Body of pancreas (tissue), 4 donors: Measurements from ENCODE around the gene NLRC3. TPM values are rescaled to one million over a fixed set of nuclear protein-coding genes. Genes with fewer than 3 reads are reported as not detected.

Experiments
- ATAC-seq: fragments of 150-250 bp; one replicate; pipeline ENCODE4 v1.9.1; 2016
- DNase-seq, 4 donors: peaks; one replicate each; pipeline ENCODE4 v3.0.0-alpha.2; 2019
- H3K27ac ChIP-seq, 4 donors: fragments of 200-600 bp; sonication (generic); 1 replicate in 3 of 4; 2 replicates in 1 of 4; pipeline versions ENCODE4 v1.5.1 to v1.6.1; 2016 to 2019; ENCODE audit warnings: mild to moderate bottlenecking in 1 of 4, mixed read lengths in 1 of 4, moderate library complexity in 1 of 4
- H3K27me3 ChIP-seq, 2 donors: fragments of 200-600 bp; sonication (generic); one replicate each; pipeline ENCODE4 v1.6.0; 2016; ENCODE audit warnings: mild to moderate bottlenecking in 1 of 2
- H3K36me3 ChIP-seq, 2 donors: fragments of 200-600 bp; sonication (generic); replicated peaks in 1 of 2; 2 replicates each; pipeline ENCODE4 v1.5.1; 2016; ENCODE audit warnings: low read depth in 2 of 2; ENCODE audit not compliant: insufficient read depth in 1 of 2
- H3K4me1 ChIP-seq: fragments of 200-600 bp; sonication (generic); one replicate; pipeline ENCODE4 v1.6.0; 2016
- H3K4me3 ChIP-seq, 2 donors: fragments of 200-600 bp; sonication (generic); 1 replicate in 1 of 2; 2 replicates in 1 of 2; pipeline ENCODE4 v1.5.1; 2016 to 2019
- H3K9me3 ChIP-seq, 3 donors: fragments of 200-600 bp; sonication (generic); 1 replicate in 2 of 3; 2 replicates in 1 of 3; pipeline ENCODE4 v1.5.1; 2016
- POLR2A ChIP-seq, 3 donors: fragments of 450-650 bp; IDR thresholded peaks; one replicate each; pipeline ENCODE4 v1.6.1; 2016; ENCODE audit warnings: antibody characterized with exemption in 3 of 3, mild to moderate bottlenecking in 2 of 3
- WGBS, 2 donors: methylation state at CpG; one replicate each; pipeline ENCODE4 v1.1.5; 2017; 5-methylcytosine and 5-hydroxymethylcytosine counted together
- intact Hi-C: fragments of 100-400 bp; cut with DNase I; formaldehyde crosslinking; loops from one replicate; pipeline ENCODE4 v1.15.1; 2023
- total RNA-seq, 2 donors: library from RNA; depleted of rRNA; stranded (reverse); fragments of >200 nt; gene quantifications; one replicate each; pipeline ENCODE4 v1.1.0, GENCODE V29; 2016
- TF ChIP-seq, protein P1 (sequence below), 7 experiments: fragments of 450-650 bp in 4 of 7; fragments of 200-600 bp in 3 of 7; sonication (generic) in 3 of 7; IDR thresholded peaks; one replicate each; pipeline ENCODE4 v1.5.1; 2016 to 2019; ENCODE audit warnings: antibody characterized with exemption in 7 of 7

Gene NLRC3
- total RNA-seq, 2 donors from 2014 or later, result 0.78 to 1.3 TPM

DNA sequence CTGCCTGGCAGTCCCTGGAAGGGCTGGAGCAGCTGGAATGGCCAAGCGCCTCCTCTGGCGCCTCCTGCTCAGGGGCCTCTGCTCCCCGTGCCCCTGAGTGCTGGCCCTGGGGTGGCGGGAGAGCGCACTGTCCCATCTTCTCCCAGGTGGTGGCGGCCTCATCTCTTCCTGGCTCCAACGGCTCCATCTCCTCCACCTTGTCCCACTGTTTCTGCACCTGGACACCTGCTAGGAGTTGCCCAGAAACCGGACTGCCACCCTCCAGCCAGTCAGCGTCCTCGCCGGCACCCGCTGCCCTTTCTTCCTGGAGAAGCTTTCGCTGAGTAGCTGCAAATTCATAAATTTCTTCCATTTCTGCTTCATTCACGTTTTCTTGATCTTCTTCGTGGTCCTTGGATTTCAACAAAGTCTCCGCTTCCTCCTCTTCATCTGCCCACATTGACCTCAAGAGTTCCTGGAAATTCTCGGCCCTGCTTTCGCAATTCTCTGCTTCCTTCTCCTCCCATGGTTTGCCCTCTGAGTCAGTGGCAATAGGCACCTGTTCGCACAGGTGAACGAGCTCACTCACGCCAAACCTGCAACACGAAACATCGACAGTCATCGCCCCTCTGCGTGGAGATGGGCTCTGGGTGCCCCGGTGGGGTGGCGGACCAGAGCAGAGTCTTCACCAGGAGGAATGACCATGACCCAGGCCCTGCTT lies 13.7 kb upstream of the NLRC3 start:
- Histone ChIP-seq H3K36me3 (no peaks in the 10 kb centered on the region), H3K27ac (no peak overlapping the region), H3K9me3 (no peaks in the 10 kb centered on the region), H3K27me3 (no peaks in the 10 kb centered on the region), H3K4me1 (no peaks in the 10 kb centered on the region), H3K4me3 (no peak overlapping the region)
- intact Hi-C loops, result no loop called here
- TF ChIP-seq POLR2A (IDR thresholded peaks at IDR 0.05), result no peak
- TF ChIP-seq, protein P1, sequence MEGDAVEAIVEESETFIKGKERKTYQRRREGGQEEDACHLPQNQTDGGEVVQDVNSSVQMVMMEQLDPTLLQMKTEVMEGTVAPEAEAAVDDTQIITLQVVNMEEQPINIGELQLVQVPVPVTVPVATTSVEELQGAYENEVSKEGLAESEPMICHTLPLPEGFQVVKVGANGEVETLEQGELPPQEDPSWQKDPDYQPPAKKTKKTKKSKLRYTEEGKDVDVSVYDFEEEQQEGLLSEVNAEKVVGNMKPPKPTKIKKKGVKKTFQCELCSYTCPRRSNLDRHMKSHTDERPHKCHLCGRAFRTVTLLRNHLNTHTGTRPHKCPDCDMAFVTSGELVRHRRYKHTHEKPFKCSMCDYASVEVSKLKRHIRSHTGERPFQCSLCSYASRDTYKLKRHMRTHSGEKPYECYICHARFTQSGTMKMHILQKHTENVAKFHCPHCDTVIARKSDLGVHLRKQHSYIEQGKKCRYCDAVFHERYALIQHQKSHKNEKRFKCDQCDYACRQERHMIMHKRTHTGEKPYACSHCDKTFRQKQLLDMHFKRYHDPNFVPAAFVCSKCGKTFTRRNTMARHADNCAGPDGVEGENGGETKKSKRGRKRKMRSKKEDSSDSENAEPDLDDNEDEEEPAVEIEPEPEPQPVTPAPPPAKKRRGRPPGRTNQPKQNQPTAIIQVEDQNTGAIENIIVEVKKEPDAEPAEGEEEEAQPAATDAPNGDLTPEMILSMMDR (IDR thresholded peaks at IDR 0.05), result no peak
- 82 to 91% methylated on average over 22 of the region's 27 CpGs for WGBS, 2 donors
- peak in 1 of 4 donors; percentile 27 for DNase-seq
- ATAC-seq, result no peak

DNA sequence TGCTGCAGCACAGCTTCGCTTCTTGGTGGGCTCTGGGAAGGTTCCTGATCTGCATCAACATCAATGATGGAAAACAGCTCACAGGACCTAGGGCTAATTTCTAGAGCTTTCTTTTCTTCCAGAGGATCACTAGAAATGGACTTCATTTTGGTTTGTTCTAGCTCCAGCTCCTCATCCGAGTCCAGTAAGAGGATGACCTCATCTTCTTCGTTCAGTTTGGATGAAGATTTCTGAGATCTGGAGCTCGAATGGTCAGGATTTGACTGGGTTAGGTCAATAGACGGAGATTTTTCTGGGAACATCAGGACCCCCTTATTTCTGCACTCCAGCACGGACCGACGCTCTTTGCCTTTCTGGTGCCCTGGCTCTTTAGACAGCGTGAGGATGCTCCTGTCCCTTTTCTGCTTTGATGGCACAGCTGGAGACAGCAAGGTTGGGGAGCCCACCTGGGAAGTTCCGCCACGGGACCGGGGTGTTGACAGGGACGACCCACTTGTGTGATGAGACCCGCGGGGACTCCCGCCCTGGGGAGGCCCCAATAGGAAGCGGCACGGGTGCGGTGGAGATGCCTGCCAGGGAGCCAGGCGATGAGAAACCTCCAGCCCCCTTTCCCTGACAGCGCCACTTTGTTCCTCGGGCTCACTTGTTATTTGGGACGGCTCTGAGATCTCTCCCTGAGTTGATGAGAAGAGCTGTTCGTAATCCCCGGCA lies 12.9 kb upstream of the NLRC3 start:
- intact Hi-C loops, result no loop called here
- Histone ChIP-seq H3K27ac (no peak overlapping the region), H3K36me3 (no peaks in the 10 kb centered on the region), H3K4me1 (no peaks in the 10 kb centered on the region), H3K9me3 (no peaks in the 10 kb centered on the region), H3K27me3 (no peaks in the 10 kb centered on the region), H3K4me3 (no peak overlapping the region)
- no peak for TF ChIP-seq POLR2A (IDR thresholded peaks at IDR 0.05)
- DNase-seq (no peak), ATAC-seq (no peak)
- WGBS, 2 donors, result 92 to 93% methylated on average over 17 to 25 of the region's 25 CpGs

- no peak for ATAC-seq
Observed at GRCh38 chr16:3589441-3589921, 12.3 kb upstream of the NLRC3 start.

DNA sequence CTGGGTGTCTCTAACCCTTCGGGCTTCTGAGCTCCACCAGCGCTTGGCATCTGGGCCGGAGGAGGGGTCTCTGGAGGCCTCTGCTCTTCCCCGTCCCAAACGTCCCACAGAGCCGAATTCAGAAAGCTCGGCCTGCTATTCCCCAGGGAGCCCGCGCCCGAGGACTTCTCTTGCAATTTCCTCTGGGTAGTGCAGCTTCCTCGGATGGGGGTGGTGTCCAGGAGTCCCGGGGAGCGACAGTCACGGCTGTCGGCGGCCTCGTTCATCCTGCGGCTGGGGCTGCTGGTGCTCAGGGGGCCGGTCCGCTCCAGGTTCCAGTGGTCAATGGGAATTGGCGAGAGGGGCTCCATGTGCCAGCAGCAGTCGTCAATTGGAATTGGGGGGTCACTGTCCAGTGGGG lies 11.8 kb upstream of the NLRC3 start:
- Histone ChIP-seq H3K36me3 (no peaks in the 10 kb centered on the region), H3K27ac (no peak overlapping the region), H3K9me3 (no peaks in the 10 kb centered on the region), H3K4me1 (no peaks in the 10 kb centered on the region), H3K4me3 (no peak overlapping the region), H3K27me3 (no peaks in the 10 kb centered on the region)
- intact Hi-C loops, result no loop called here
- TF ChIP-seq, protein P1 (IDR thresholded peaks at IDR 0.05), result no peak
- no peak for TF ChIP-seq POLR2A (IDR thresholded peaks at IDR 0.05)
- 86 to 89% methylated on average over 7 to 21 of the region's 22 CpGs for WGBS, 2 donors
- ATAC-seq, result no peak
- DNase-seq, result no peak

More at GRCh38 chr16:3589441-3589921, 12.3 kb upstream of the NLRC3 start:
- WGBS, 2 donors, result 69 to 91% methylated on average over 19 to 27 of the region's 27 CpGs
- TF ChIP-seq, protein P1 (IDR thresholded peaks at IDR 0.05), result no peak
- no peak for TF ChIP-seq POLR2A (IDR thresholded peaks at IDR 0.05)
- Histone ChIP-seq H3K4me3 (no peak overlapping the region), H3K27ac (no peak overlapping the region), H3K9me3 (no peaks in the 10 kb centered on the region), H3K27me3 (no peaks in the 10 kb centered on the region), H3K4me1 (no peaks in the 10 kb centered on the region), H3K36me3 (no peaks in the 10 kb centered on the region)
- intact Hi-C loops, result no loop called here
- DNase-seq, result peak in 1 of 4 donors; percentile 28

DNA sequence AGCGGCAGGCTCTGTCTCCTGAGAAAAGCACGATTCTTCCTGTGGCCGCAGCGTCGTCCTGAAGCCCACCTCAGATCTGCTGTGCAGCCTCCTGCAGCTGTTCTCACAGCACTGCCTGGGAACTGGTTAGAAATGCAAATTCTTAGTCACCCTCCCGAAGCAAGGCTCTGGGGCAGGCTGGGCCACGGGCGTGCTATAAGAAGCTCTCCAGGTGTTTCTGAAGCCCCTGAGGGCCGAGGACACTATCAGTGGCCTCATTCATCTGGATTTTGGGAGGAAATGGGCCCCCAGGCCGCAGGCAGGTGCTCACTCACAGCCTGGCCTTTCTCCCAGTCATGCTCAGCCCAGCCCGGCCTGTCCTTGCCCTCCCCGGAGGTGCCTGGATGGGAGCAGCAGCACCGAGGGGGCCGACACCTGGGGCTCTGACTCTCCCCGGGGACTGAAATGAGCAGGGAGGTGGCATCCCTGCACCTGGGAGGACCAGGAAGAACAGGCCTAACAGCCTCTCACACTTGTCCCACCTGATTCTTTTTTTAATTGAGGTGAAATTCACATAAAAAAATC lies 10.4 kb upstream of the NLRC3 start:
- H3K9me3 ChIP-seq, result no peaks in the 10 kb centered on the region
- no peaks in the 10 kb centered on the region for H3K4me1 ChIP-seq
- H3K27ac ChIP-seq, result no peak overlapping the region
- no peak overlapping the region for H3K4me3 ChIP-seq
- DNase-seq (no peak), ATAC-seq (no peak)
- no peaks in the 10 kb centered on the region for H3K27me3 ChIP-seq
- no peaks in the 10 kb centered on the region for H3K36me3 ChIP-seq
- TF ChIP-seq, protein P1 (IDR thresholded peaks at IDR 0.05), result no peak
- TF ChIP-seq POLR2A (IDR thresholded peaks at IDR 0.05), result no peak
- 86 to 100% methylated on average over 2 to 15 of the region's 15 CpGs for WGBS, 2 donors
- intact Hi-C loops, result no loop called here
